Activated CD4-positive, alpha-beta T cell treated with anti-CD3 and anti-CD28 coated beads, Interleukin-2, amount 50 U/mL, for 1 hour (primary cell): ENCODE results near the gene MSI2.

Experiments used
- DNase-seq: peaks from one replicate; pipeline ENCODE4 v3.0.0-alpha.2; 2020

Gene MSI2

GRCh38 chr17:57567251-57567650 is 310.9 kb downstream of the MSI2 start:
- no peak for DNase-seq

- DNase-seq = no peak
Measured at GRCh38 chr17:57568340-57568739, 312.0 kb downstream of the MSI2 start.

DNA sequence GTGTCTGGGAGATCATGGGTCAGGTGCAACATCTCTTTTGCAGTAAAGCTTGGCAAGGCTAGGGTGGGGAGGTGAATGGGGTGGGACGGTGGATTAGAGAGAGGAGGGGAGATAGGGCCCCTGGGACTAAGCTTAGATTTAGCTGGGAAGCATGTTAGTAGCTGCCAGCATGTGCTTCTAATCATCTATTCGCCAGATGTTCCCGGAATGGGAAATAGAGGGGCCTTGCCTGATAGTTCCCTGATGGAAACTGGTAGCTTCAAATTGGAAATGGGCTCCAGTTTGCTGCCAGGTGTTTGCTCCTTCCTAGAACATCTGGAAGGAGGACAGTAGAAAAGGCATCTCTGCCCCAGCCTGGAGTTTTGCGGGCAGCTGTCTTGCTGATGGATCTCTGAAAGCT is 312.7 kb downstream of the MSI2 start:
- DNase-seq = no peak

DNA sequence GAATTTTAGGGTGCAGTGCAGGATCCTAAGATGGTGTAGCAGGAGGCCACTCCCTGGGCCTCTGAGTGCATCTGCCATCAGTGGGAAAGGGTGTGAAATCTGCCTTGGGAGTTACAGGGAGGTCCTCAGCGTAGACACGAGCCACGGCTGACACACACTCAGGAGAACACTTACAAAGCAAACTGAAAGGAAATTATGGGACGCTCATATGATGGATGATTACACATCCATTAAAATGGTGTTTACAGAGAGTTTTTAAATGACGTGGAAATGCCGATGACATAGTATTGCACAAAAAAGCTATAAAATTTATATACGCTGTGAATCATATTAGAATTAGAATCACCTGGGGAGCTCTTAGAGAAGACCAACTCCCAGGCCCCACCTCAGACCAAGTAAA is 313.5 kb downstream of the MSI2 start:
- DNase-seq = no peak

DNA sequence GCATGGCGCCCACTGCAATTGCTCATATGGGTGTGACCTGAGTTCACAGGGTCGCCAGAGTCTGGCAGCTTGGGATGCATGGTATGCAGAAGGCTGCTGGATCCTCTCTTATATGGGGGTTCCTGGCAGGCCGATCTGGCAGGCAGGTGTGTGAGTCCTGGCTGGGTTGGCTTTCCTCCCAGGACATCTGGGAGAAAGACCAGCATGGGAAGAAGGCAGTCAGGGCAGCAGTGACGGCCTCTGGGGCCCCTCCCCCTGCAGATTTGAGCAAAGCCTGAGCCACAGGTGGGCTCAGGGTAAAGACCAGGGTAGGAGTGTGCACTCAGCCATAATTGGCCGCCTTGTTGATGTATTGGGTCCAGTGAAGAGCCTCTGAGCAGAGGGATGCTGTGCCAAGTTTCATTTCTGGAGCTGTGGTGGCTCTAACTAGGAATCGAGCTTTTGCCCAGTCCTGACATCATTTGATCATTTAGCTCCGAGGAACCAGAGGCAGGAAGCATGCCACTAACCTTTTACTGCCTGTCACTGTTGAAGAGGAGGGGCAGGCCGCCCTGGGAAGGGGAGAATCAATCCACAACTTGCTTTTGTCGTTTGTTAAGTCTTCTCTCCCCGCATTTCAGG is 314.5 kb downstream of the MSI2 start:
- no peak for DNase-seq

DNA sequence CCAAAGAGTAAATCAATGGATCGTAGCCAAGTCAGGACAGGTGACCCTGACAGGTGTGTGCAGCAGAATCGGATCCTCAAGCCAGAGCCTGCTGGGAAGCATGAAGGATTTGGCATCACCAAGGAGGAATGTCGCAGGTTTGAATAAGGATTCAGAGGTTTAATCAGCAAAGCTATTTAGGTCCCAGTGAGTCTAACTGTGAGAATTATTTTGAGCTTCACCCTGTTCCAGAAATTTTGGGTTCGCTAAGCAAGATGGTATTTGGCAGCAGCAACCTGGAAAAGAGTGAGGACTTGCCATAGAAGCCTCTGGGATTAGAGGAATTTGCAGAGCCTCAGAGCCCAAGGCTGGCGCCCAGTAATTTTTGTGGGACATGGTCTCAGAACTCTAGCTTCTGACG is 315.7 kb downstream of the MSI2 start:
- no peak for DNase-seq

DNA sequence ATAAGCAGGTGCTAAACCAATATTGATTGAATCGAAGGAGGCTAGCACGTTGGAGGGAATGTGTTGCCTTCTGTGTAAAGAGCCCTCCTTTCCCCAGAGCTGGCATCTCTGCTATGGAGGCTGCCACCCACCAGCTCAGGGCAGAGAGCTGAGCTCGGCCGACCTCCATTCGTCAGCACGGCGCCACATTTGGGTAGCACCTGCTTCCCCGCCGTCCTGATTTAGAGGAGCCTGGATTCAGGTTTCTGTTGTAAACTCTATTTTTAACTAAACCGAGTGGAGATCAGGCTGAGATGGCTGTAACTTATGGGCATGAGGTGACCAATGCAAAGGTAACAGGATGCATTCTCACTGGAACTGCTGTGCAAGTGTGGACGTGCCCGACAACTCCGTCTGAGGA is 316.3 kb downstream of the MSI2 start:
- DNase-seq = no peak

- DNase-seq = no peak
Measured at GRCh38 chr17:57574040-57574513, 317.8 kb downstream of the MSI2 start.

- DNase-seq = no peak
Measured at GRCh38 chr17:57576744-57577143, 320.4 kb downstream of the MSI2 start.

GRCh38 chr17:57577751-57578607 is 321.7 kb downstream of the MSI2 start:
- no peak for DNase-seq

DNA sequence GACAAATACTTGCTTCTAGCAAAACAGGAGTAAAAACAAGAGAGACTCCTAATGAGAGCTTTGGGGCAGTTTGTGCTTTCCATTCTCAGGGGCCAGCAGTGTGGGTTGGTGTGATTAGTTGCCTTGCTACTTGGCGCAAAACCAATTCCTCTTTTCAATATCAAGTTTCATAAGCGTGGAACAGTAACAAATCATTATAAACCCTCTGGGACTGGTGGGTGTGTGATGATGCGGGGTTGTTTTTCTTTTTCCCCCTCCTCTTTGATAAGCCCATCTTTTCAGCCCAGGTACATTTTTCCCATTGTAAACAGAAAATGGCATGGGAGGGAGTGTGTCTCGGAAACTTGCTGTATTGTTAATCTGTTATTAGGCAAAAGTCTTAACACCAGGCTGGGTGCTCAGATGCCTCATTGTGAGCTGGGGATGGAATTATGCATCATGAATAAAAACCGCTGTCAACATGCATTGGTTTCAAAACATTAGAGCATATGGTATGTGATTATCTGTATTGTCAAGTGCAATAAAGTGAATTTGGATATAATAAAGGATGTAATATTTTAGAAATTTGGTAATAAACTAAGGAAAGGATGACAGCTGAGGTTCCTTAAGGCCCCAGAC is 322.4 kb downstream of the MSI2 start:
- no peak for DNase-seq

GRCh38 chr17:57579245-57579644 is 322.9 kb downstream of the MSI2 start:
- DNase-seq = no peak

- DNase-seq = no peak
Measured at GRCh38 chr17:57580055-57580739, 323.9 kb downstream of the MSI2 start.

DNA sequence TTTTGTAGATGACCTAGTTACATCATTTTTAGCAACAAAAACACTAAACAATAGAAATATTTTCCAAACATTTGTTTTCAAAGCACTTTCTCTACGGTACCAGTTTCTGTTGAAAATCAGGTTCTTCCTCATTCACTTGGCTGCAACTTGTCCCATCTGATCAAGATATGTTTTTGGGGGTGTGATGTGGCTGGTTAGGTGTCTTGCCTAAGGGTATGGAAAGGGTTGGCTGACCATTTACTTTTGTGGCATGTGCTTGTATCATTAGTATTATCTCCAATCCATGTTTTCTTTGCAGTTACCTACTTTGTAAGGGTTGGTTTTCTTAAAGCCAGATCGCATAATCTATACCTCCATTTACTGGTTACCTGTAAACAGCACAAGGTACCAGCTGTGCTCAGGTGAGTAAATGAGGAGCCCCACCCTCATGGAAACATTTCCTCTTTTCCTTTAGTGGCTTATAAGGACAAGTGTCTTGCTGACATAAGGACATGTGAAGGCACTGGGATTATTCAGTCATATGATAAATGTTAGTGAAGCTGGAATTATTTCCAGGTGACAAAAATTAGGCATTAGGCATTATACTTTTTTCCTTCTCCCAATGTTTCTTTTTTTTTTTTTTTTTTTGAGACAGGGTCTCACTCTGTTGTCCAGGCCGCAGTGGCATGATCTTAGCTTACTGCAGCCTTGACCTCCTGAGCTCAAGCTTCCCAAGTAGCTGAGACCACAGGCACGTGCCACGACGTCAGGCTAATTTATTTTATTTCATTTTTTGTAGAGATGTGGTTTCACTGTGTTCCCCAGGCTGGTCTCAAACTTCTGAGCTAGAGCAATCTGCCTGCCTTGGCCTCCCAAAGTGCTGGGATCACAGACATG is 326.8 kb downstream of the MSI2 start:
- DNase-seq = no peak

DNA sequence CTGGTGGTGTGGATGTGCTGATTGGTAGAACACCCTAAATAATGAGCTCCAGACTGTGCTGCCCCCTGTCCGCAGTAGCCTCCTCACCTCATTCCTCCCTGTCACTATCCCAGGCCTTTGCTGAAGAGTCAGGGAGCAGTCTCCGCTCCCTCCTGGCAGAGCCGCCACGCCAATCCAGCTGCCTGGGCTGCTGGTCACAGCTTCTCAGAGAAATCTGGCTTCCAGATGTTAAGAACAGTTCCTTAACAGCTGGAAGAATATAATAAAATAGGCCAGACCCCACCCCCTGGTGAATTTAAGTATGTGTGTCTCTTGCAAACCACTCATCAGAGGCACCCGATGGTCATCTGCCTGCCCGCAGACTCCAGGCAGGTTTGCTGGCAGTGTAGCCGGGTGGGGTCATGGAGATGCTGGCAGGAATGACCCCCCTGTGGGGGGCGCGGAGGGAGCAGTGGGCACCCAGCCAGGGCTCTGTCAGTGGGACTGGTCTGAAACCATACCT is 327.8 kb downstream of the MSI2 start:
- no peak for DNase-seq

DNA sequence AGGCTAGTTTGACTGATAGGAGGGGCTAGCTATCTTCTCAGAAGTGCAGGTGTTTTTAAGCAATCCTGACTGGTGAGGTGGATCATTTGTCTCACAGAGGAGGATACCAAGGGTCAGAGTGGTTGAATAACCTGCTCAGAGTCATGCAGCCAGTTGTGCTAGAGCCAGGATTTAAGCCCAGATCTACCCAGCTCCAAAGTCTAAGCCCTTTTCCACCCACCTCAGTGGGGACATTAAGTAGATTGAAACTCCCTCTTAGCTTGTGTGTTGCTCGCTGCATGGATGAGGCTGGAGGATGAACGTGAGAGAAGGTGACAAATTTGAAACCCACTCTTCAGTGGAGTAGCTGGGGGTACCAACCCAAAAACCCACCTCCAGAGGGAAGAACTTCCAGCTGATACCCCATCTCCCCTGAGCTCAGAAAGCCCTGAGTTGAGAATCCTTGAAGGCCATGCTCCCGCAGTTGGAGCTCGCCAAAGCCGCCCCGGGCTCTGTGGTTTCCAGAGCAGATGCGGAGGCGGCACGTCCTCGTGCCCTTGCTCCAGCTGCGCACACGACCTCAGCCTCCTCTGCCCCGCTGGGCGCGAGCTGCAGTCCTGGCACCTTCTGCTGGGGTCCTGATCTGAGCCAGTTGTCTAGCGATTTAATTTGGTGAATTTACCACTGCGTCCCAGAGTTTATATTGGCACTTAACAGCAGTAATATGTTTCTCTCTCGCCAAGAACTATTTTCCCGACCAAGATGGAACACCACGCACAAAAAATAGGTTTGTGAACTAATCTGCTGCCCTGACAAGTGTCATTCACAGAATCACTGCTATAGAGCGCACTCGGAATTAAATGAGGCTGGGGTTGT is 329.2 kb downstream of the MSI2 start:
- DNase-seq = no peak

DNA sequence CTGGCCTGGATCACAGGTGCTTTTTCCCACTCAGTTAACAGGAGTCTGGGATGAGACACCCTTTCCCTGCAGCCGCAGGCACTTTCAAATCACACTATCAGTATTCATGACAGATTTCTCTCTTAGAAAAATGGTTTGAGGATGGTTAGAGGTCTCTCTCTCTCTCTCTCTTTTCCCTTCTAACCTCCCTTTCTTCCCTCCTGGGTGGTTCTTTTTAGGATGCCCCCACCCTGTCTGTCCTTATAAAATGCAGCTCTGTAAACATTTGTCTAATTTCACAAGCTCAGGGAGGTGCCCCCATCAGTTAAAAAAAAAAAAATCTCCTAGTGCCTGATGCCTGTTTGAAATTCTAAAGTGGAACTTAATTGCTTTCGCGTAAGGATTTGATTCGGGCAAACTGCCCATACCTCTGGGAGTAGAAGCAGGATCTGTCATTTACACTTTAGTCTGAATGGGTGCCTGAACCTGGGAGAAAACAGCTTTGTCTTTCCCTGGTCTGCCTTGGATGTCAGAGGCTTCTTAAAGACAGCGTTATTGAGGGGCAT is 329.9 kb downstream of the MSI2 start:
- DNase-seq = no peak

GRCh38 chr17:57586742-57587141 is 330.4 kb downstream of the MSI2 start:
- no peak for DNase-seq

- DNase-seq = no peak
Measured at GRCh38 chr17:57587193-57587969, 331.1 kb downstream of the MSI2 start.

- DNase-seq = no peak
Measured at GRCh38 chr17:57588086-57588485, 331.8 kb downstream of the MSI2 start.
